ENCODE measurements around the gene PHKA2. TPM values are rescaled to one million over a fixed set of nuclear protein-coding genes. Genes with fewer than 3 reads are reported as not detected.

Gene PHKA2
- total RNA-seq, 1 donor from 2014 or later: 16.6 TPM

- no peaks in the 10 kb centered on the region for H3K36me3 ChIP-seq (ENCODE audit: control insufficient read depth, insufficient read depth, low read length)
- TF ChIP-seq CTCF (IDR thresholded peaks at IDR 0.05; ENCODE audit: insufficient read depth, low read length, severe bottlenecking): no peak
- no peak for FAIRE-seq
- H3K4me3 ChIP-seq (ENCODE audit: low read depth, low read length): peak overlapping the region; percentile 35
- H3K27me3 ChIP-seq (ENCODE audit: control insufficient read depth, insufficient read depth, low read length): no peaks in the 10 kb centered on the region
- no peak for DNase-seq (ENCODE audit: low read depth)
These were observed 97.9 kb downstream of the PHKA2 start for GRCh38 chrX:18886005-18886343.

GRCh38 chrX:18885328-18886004 is 98.4 kb downstream of the PHKA2 start:
- H3K4me3 ChIP-seq (ENCODE audit: low read depth, low read length): peak overlapping the region; percentile 35
- DNase-seq (ENCODE audit: low read depth) (no peak), FAIRE-seq (peak; percentile 32)
- TF ChIP-seq CTCF (IDR thresholded peaks at IDR 0.05; ENCODE audit: insufficient read depth, low read length, severe bottlenecking): no peak
- H3K27me3 ChIP-seq (ENCODE audit: control insufficient read depth, insufficient read depth, low read length): no peaks in the 10 kb centered on the region
- no peaks in the 10 kb centered on the region for H3K36me3 ChIP-seq (ENCODE audit: control insufficient read depth, insufficient read depth, low read length)

- TF ChIP-seq CTCF (IDR thresholded peaks at IDR 0.05; ENCODE audit: insufficient read depth, low read length, severe bottlenecking): no peak
- DNase-seq (ENCODE audit: low read depth) (no peak), FAIRE-seq (no peak)
- no peak overlapping the region for H3K4me3 ChIP-seq (ENCODE audit: low read depth, low read length)
- no peaks in the 10 kb centered on the region for H3K27me3 ChIP-seq (ENCODE audit: control insufficient read depth, insufficient read depth, low read length)
- H3K36me3 ChIP-seq (ENCODE audit: control insufficient read depth, insufficient read depth, low read length): no peaks in the 10 kb centered on the region
These were observed 99.0 kb downstream of the PHKA2 start for GRCh38 chrX:18884916-18885315.

GRCh38 chrX:18883961-18884765 is 99.8 kb downstream of the PHKA2 start:
- Histone ChIP-seq H3K4me3 (ENCODE audit: low read depth, low read length) (no peak overlapping the region), H3K36me3 (ENCODE audit: control insufficient read depth, insufficient read depth, low read length) (no peaks in the 10 kb centered on the region), H3K27me3 (ENCODE audit: control insufficient read depth, insufficient read depth, low read length) (no peaks in the 10 kb centered on the region)
- FAIRE-seq: no peak
- TF ChIP-seq CTCF (IDR thresholded peaks at IDR 0.05; ENCODE audit: insufficient read depth, low read length, severe bottlenecking): no peak
- DNase-seq (ENCODE audit: low read depth): no peak

- H3K36me3 ChIP-seq (ENCODE audit: control insufficient read depth, insufficient read depth, low read length): no peaks in the 10 kb centered on the region
- TF ChIP-seq CTCF (IDR thresholded peaks at IDR 0.05; ENCODE audit: insufficient read depth, low read length, severe bottlenecking): no peak
- DNase-seq (ENCODE audit: low read depth): peak; percentile 38
- FAIRE-seq: no peak
- no peaks in the 10 kb centered on the region for H3K27me3 ChIP-seq (ENCODE audit: control insufficient read depth, insufficient read depth, low read length)
- no peak overlapping the region for H3K4me3 ChIP-seq (ENCODE audit: low read depth, low read length)
These were observed 100.5 kb downstream of the PHKA2 start for GRCh38 chrX:18883234-18883960.

All from bronchial epithelial cell (primary cell).